Endothelial cell of umbilical vein (primary cell): ENCODE results near the gene RNU1-1. TPM values are rescaled to one million over a fixed set of nuclear protein-coding genes. Genes with fewer than 3 reads are reported as not detected.
"Not testable (repeated sequence)": the region's sequence is repeated elsewhere in the genome, so short reads cannot be mapped to it uniquely, and the experiment has no call there.

Source experiments
- BruUV-seq: library from RNA; stranded (reverse); fragments of 400-500 nt; replicated peaks from 2 replicates; lab custom pipeline; 2021; lab: Mats Ljungman, UMichigan
- CTCF ChIA-PET: fragments of 300-600, 350-600 bp; sonication (Branson Sonifier 250); formaldehyde crosslinking; loops from one replicate; lab custom pipeline; 2021; ENCODE audit warnings: antibody characterized with exemption, inconsistent platforms; lab: Charles Lee
- POLR2A ChIA-PET: fragments of 300-600, 350-600 bp; sonication (Branson Sonifier 250); formaldehyde crosslinking; loops from one replicate; lab custom pipeline; 2021; ENCODE audit warnings: antibody characterized with exemption, inconsistent platforms; lab: Charles Lee
- DNase-seq: peaks from one replicate; pipeline ENCODE4 v3.0.0-alpha.2; 2011; ENCODE audit warnings: low read depth, low spot score
- FAIRE-seq: peaks from 2 replicates; lab custom pipeline; 2011; peaks lifted over from hg19 to GRCh38; lab: Jason Lieb, UNC
- H2AFZ ChIP-seq: 2 replicates; pipeline ENCODE4 v1.6.0; 2012; ENCODE audit warnings: low read depth, low read length, control low read depth, inconsistent platforms
- H3K27ac ChIP-seq: 2 replicates; pipeline ENCODE4 v1.5.1; 2011; ENCODE audit warnings: low read depth, mild to moderate bottlenecking, control low read depth, low read length, moderate library complexity; ENCODE audit not compliant: insufficient read depth
- H3K27me3 ChIP-seq, 2 experiments: 2 replicates each; pipeline versions ENCODE4 v1.6.0 to v1.6.1; 2011; ENCODE audit warnings: low read length in 2 of 2, mixed read lengths in 1 of 2; ENCODE audit not compliant: control insufficient read depth in 2 of 2, insufficient read depth in 2 of 2
- H3K36me3 ChIP-seq, 2 experiments: 2 replicates in 1 of 2; 3 replicates in 1 of 2; pipeline ENCODE4 v1.5.1; 2011; ENCODE audit warnings: low read length in 2 of 2, mild to moderate bottlenecking in 1 of 2, moderate library complexity in 1 of 2; ENCODE audit not compliant: control insufficient read depth in 2 of 2, insufficient read depth in 2 of 2; ENCODE audit errors: extremely low read depth in 1 of 2
- H3K4me1 ChIP-seq: 3 replicates; pipeline ENCODE4 v1.5.1; 2011; ENCODE audit warnings: mild to moderate bottlenecking, low read length; ENCODE audit not compliant: control insufficient read depth, insufficient read depth; ENCODE audit errors: extremely low read depth
- H3K4me2 ChIP-seq: 2 replicates; pipeline ENCODE4 v1.6.1; 2011; ENCODE audit warnings: low read length, control low read depth, mixed read lengths; ENCODE audit not compliant: insufficient read depth
- H3K4me3 ChIP-seq, 3 experiments: fragments of 200-600 bp in 1 of 3; sonication (generic), shearing (Covaris generic) in 1 of 3; replicated peaks in 1 of 3; 2 replicates each; pipeline ENCODE4 v1.5.1; 2011 to 2016; ENCODE audit warnings: control low read depth in 3 of 3, low read length in 3 of 3, mild to moderate bottlenecking in 2 of 3, inconsistent platforms in 1 of 3, low read depth in 1 of 3, moderate library complexity in 1 of 3; ENCODE audit not compliant: insufficient read depth in 1 of 3
- H3K79me2 ChIP-seq: 2 replicates; pipeline ENCODE4 v1.6.0; 2012; ENCODE audit warnings: low read length, inconsistent platforms; ENCODE audit not compliant: control insufficient read depth, insufficient read depth
- H3K9ac ChIP-seq: replicated peaks from 2 replicates; pipeline ENCODE3; 2011; ENCODE audit warnings: low read length, control low read depth; ENCODE audit not compliant: insufficient read depth; ENCODE audit errors: extremely low read depth
- H3K9me1 ChIP-seq: replicated peaks from 3 replicates; pipeline ENCODE4 v1.6.0; 2011; ENCODE audit warnings: mild to moderate bottlenecking, low read length; ENCODE audit not compliant: control insufficient read depth, insufficient read depth; ENCODE audit errors: extremely low read depth
- H3K9me3 ChIP-seq: replicated peaks from 2 replicates; pipeline ENCODE4 v1.5.1; 2012; ENCODE audit warnings: low read length, inconsistent platforms; ENCODE audit not compliant: control insufficient read depth, insufficient read depth
- H4K20me1 ChIP-seq: replicated peaks from 2 replicates; pipeline ENCODE3; 2011; ENCODE audit warnings: mild to moderate bottlenecking, low read length; ENCODE audit not compliant: control insufficient read depth, insufficient read depth; ENCODE audit errors: extremely low read depth
- CTCF ChIP-seq, 2 donors: IDR thresholded peaks; 1 replicate in 1 of 2; 2 replicates in 1 of 2; pipeline ENCODE4 v1.5.1; 2011; ENCODE audit warnings: low read length in 2 of 2, mild to moderate bottlenecking in 2 of 2, moderate library complexity in 2 of 2, control low read depth in 1 of 2, inconsistent platforms in 1 of 2, low read depth in 1 of 2; ENCODE audit not compliant: insufficient read depth in 1 of 2; ENCODE audit errors: extremely low read depth in 1 of 2
- EZH2 ChIP-seq: IDR thresholded peaks from 2 replicates; pipeline ENCODE4 v1.6.1; 2012; ENCODE audit warnings: borderline replicate concordance, low read depth, mild to moderate bottlenecking, moderate library complexity, low read length, inconsistent platforms; ENCODE audit not compliant: severe bottlenecking
- FOS ChIP-seq: IDR thresholded peaks from 2 replicates; pipeline ENCODE4 v1.6.1; 2011; ENCODE audit warnings: mild to moderate bottlenecking, low read length, moderate library complexity, borderline replicate concordance; ENCODE audit not compliant: insufficient read depth
- GATA2 ChIP-seq: IDR thresholded peaks from 2 replicates; pipeline ENCODE4 v1.7.0; 2011; ENCODE audit warnings: low read depth, mild to moderate bottlenecking, moderate library complexity, mixed read lengths, low read length; ENCODE audit not compliant: insufficient read length, insufficient read depth
- JUN ChIP-seq: IDR thresholded peaks from 2 replicates; pipeline ENCODE4 v1.6.1; 2011; ENCODE audit warnings: borderline replicate concordance, low read depth; ENCODE audit not compliant: insufficient read length, insufficient read depth
- MAX ChIP-seq: IDR thresholded peaks from 2 replicates; pipeline ENCODE4 v1.6.1; 2011; ENCODE audit not compliant: insufficient read depth, insufficient read length
- MYC ChIP-seq: IDR thresholded peaks from one replicate; pipeline ENCODE4 v1.6.1; 2011; ENCODE audit warnings: mild to moderate bottlenecking, low read depth, low read length
- POLR2A ChIP-seq: IDR thresholded peaks from 2 replicates; pipeline ENCODE4 v1.6.1; 2012; ENCODE audit warnings: low read depth, mild to moderate bottlenecking, control low read depth, low read length
- POLR2AphosphoS5 ChIP-seq: IDR thresholded peaks from 2 replicates; pipeline ENCODE4 v1.6.1; 2012; ENCODE audit warnings: low read depth, mild to moderate bottlenecking, control low read depth, low read length, moderate library complexity; ENCODE audit not compliant: insufficient read depth
- dilution Hi-C: fragments of 300-500 bp; cut with MboI; formaldehyde crosslinking; loops from one replicate; pipeline ENCODE4 v1.15.0; 2019; ENCODE audit warnings: low sequenced_read_pairs; ENCODE audit not compliant: extremely low pct_ligation_motif_present
- intact Hi-C: fragments of 100-400 bp; cut with micrococcal nuclease; formaldehyde crosslinking; loops from one replicate; pipeline ENCODE4 v1.10.0; 2022
- polyA plus RNA-seq, 4 experiments: library from polyadenylated mRNA; depleted of rRNA in 3 of 4; stranded (reverse) in 3 of 4; unstranded in 1 of 4; fragments of >200 nt; gene quantifications; 2 replicates each; pipeline versions ENCODE4 v1.2.1 to v1.2.3, GENCODE V29; 2011 to 2012; ENCODE audit warnings: missing spikeins in 1 of 4
- total RNA-seq: library from RNA; stranded (reverse); gene quantifications from 2 replicates; pipeline ENCODE4 v1.2.3, GENCODE V29; 2021

The RNU1-1 gene
- total and polyA plus RNA-seq, 2 donors (not counting 3 experiments of a cell fraction or from before 2014, with no cell fraction given) = 206 to 1,319 TPM

- dilution Hi-C loops = no loop called here
- Histone ChIP-seq H4K20me1 (no peaks in the 10 kb centered on the region), H3K9ac (no peak overlapping the region)
Measured at GRCh38 chr1:16484501-16484835, 29.6 kb downstream of the RNU1-1 start.

GRCh38 chr1:16483639-16484500 is 30.2 kb downstream of the RNU1-1 start:
- H3K4me2 ChIP-seq, H3K79me2 ChIP-seq, FAIRE-seq, H3K9me1 ChIP-seq, H3K4me3 ChIP-seq, intact Hi-C loops, H3K27me3 ChIP-seq, POLR2A ChIA-PET, H3K9me3 ChIP-seq, dilution Hi-C loops, H4K20me1 ChIP-seq, H3K9ac ChIP-seq, DNase-seq, H3K27ac ChIP-seq, BruUV-seq, H3K4me1 ChIP-seq, H2AFZ ChIP-seq, CTCF ChIA-PET: not testable (repeated sequence)
- H3K36me3 ChIP-seq = peaks cover 0 to 12% of the 10 kb centered on the region in 2 experiments

More at GRCh38 chr1:16484501-16484835, 29.6 kb downstream of the RNU1-1 start:
- CTCF ChIA-PET = no interaction called here
- Histone ChIP-seq H3K79me2 (no peaks in the 10 kb centered on the region), H3K4me2 (no peak overlapping the region), H3K9me1 (no peaks in the 10 kb centered on the region), H3K27me3 (no peaks in the 10 kb centered on the region), H3K4me3 (no peak overlapping the region), H3K36me3 (peaks cover 0 to 12% of the 10 kb centered on the region in 2 experiments), H3K27ac (no peak overlapping the region), H2AFZ (no peak overlapping the region), H3K4me1 (no peaks in the 10 kb centered on the region), H3K9me3 (no peaks in the 10 kb centered on the region)
- TF ChIP-seq POLR2AphosphoS5 (no peak), FOS (no peak), EZH2 (no peak), CTCF (IDR thresholded peaks at IDR 0.05; ENCODE audit: extremely low read depth in 1 of 2, insufficient read depth in 1 of 2, low read depth in 1 of 2, low read length in 2 of 2) (no peak), JUN (no peak), MAX (no peak), MYC (no peak), GATA2 (no peak), POLR2A (no peak)
- BruUV-seq = no TSS peak
- no peak for FAIRE-seq
- POLR2A ChIA-PET = no interaction called here
- DNase-seq = no peak
- intact Hi-C loops = no loop called here
